Mesenchymal stem cell (in vitro differentiated cells and primary cell): ENCODE data around the gene TP73.

Experiments used
- DNase-seq: peaks from one replicate; pipeline ENCODE4 v3.0.0-alpha.2; 2013
- H2AFZ ChIP-seq: one replicate; pipeline ENCODE4 v1.6.1; 2013; ENCODE audit warnings: low read depth, mild to moderate bottlenecking, control low read depth, inconsistent platforms, low read length, moderate library complexity
- H2AK5ac ChIP-seq: 2 replicates; pipeline ENCODE4 v1.6.1; 2013; ENCODE audit warnings: low read length, moderate library complexity, mild to moderate bottlenecking, inconsistent platforms; ENCODE audit not compliant: severe bottlenecking
- H2BK120ac ChIP-seq: one replicate; pipeline ENCODE4 v1.6.1; 2013; ENCODE audit warnings: low read depth, mild to moderate bottlenecking, inconsistent platforms, low read length, moderate library complexity
- H2BK12ac ChIP-seq, 2 experiments: one replicate each; pipeline ENCODE4 v1.6.1; 2013; ENCODE audit warnings: inconsistent platforms in 2 of 2, low read length in 2 of 2, mild to moderate bottlenecking in 2 of 2, moderate library complexity in 2 of 2, control low read depth in 1 of 2
- H2BK15ac ChIP-seq: one replicate; pipeline ENCODE4 v1.6.1; 2013; ENCODE audit warnings: mild to moderate bottlenecking, low read depth, inconsistent platforms; ENCODE audit not compliant: poor library complexity, severe bottlenecking
- H2BK5ac ChIP-seq: 2 replicates; pipeline ENCODE4 v1.6.1; 2013; ENCODE audit warnings: low read depth, mild to moderate bottlenecking, low read length, control low read depth, inconsistent platforms; ENCODE audit not compliant: poor library complexity, severe bottlenecking
- H3K14ac ChIP-seq, 2 experiments: one replicate each; pipeline ENCODE4 v1.6.1; 2013; ENCODE audit warnings: inconsistent platforms in 2 of 2, low read length in 2 of 2, control low read depth in 1 of 2, mild to moderate bottlenecking in 1 of 2, moderate library complexity in 1 of 2
- H3K18ac ChIP-seq, 2 experiments: one replicate each; pipeline ENCODE4 v1.6.1; 2013; ENCODE audit warnings: inconsistent platforms in 2 of 2, low read length in 2 of 2, control low read depth in 1 of 2, low read depth in 1 of 2, mild to moderate bottlenecking in 1 of 2
- H3K23ac ChIP-seq, 2 experiments: one replicate each; pipeline ENCODE4 v1.6.1; 2013; ENCODE audit warnings: inconsistent platforms in 2 of 2, low read length in 2 of 2, mild to moderate bottlenecking in 2 of 2, moderate library complexity in 2 of 2, control low read depth in 1 of 2
- H3K27ac ChIP-seq: 2 replicates; pipeline ENCODE4 v1.5.1; 2013; ENCODE audit warnings: mild to moderate bottlenecking, moderate library complexity, low read length, control low read depth, inconsistent platforms; ENCODE audit not compliant: poor library complexity, severe bottlenecking
- H3K27me3 ChIP-seq, 2 experiments: 2 replicates each; pipeline versions ENCODE4 v1.6.1 to v1.7.0; 2013; ENCODE audit warnings: low read length in 2 of 2, mild to moderate bottlenecking in 2 of 2, moderate library complexity in 2 of 2, control low read depth in 1 of 2, inconsistent platforms in 1 of 2; ENCODE audit not compliant: control insufficient read depth in 1 of 2, insufficient read depth in 1 of 2
- H3K36me3 ChIP-seq, 2 experiments: 2 replicates each; pipeline versions ENCODE4 v1.6.1 to v1.7.0; 2013; ENCODE audit warnings: low read length in 2 of 2, control low read depth in 1 of 2, inconsistent platforms in 1 of 2, low read depth in 1 of 2, mild to moderate bottlenecking in 1 of 2; ENCODE audit not compliant: insufficient read depth in 2 of 2, control insufficient read depth in 1 of 2
- H3K4ac ChIP-seq, 2 experiments: one replicate each; pipeline ENCODE4 v1.6.1; 2013; ENCODE audit warnings: inconsistent platforms in 2 of 2, low read length in 2 of 2, mild to moderate bottlenecking in 2 of 2, moderate library complexity in 2 of 2, control low read depth in 1 of 2, low read depth in 1 of 2
- H3K4me1 ChIP-seq: 2 replicates; pipeline ENCODE4 v1.6.1; 2013; ENCODE audit warnings: low read depth, low read length, control low read depth; ENCODE audit not compliant: control insufficient read depth, insufficient read depth
- H3K4me2 ChIP-seq: 2 replicates; pipeline ENCODE4 v1.6.1; 2013; ENCODE audit warnings: low read length, mild to moderate bottlenecking, inconsistent platforms; ENCODE audit not compliant: poor library complexity, severe bottlenecking
- H3K4me3 ChIP-seq, 2 experiments: 2 replicates each; pipeline versions ENCODE4 v1.5.1 to v1.7.0; 2013; ENCODE audit warnings: low read length in 2 of 2, mild to moderate bottlenecking in 2 of 2, control low read depth in 1 of 2, low read depth in 1 of 2; ENCODE audit not compliant: insufficient read depth in 1 of 2
- H3K79me1 ChIP-seq: replicated peaks from 2 replicates; pipeline ENCODE4 v1.6.1; 2013; ENCODE audit warnings: mild to moderate bottlenecking, control low read depth, low read length, inconsistent platforms; ENCODE audit not compliant: poor library complexity, severe bottlenecking
- H3K9ac ChIP-seq: 2 replicates; pipeline ENCODE4 v1.7.0; 2013; ENCODE audit warnings: mild to moderate bottlenecking, low read length, moderate library complexity
- H3K9me3 ChIP-seq: 2 replicates; pipeline ENCODE4 v1.7.0; 2013; ENCODE audit warnings: mild to moderate bottlenecking, low read length; ENCODE audit not compliant: control insufficient read depth
- H4K8ac ChIP-seq: one replicate; pipeline ENCODE4 v1.6.1; 2013; ENCODE audit warnings: inconsistent platforms, mild to moderate bottlenecking, low read length, moderate library complexity
- H4K91ac ChIP-seq: one replicate; pipeline ENCODE4 v1.6.1; 2013; ENCODE audit warnings: mild to moderate bottlenecking, low read length, inconsistent platforms
- WGBS: methylation state at CpG from one replicate; pipeline ENCODE4 v1.1.7; 2013; ENCODE audit warnings: mixed read lengths; 5-methylcytosine and 5-hydroxymethylcytosine counted together

TP73 gene

GRCh38 chr1:3735027-3735681 is 82.8 kb downstream of the TP73 start:
- Histone ChIP-seq H2AK5ac (no peak overlapping the region), H3K27me3 (peaks cover 16 to 29% of the 10 kb centered on the region in 2 experiments), H2BK120ac (no peak overlapping the region), H3K14ac (no peak overlapping the region), H3K23ac (no peak overlapping the region), H3K9ac (no peak overlapping the region), H2BK12ac (no peak overlapping the region), H3K4ac (no peak overlapping the region), H3K27ac (no peak overlapping the region), H4K91ac (no peak overlapping the region), H3K18ac (no peak overlapping the region), H2AFZ (no peak overlapping the region), H3K36me3 (peaks cover 39 to 42% of the 10 kb centered on the region in 2 experiments), H3K4me1 (peaks cover 4% of the 10 kb centered on the region), H3K4me3 (no peak overlapping the region), H4K8ac (no peak overlapping the region), H2BK5ac (no peak overlapping the region), H3K79me1 (peaks cover 6% of the 10 kb centered on the region), H3K9me3 (no peaks in the 10 kb centered on the region), H3K4me2 (no peak overlapping the region), H2BK15ac (no peak overlapping the region)
- DNase-seq = no peak
- 91% methylated on average over 10 of the region's 12 CpGs for WGBS

GRCh38 chr1:3735688-3736087 is 83.4 kb downstream of the TP73 start:
- H2BK5ac ChIP-seq = no peak overlapping the region
- no peak overlapping the region for H2BK12ac ChIP-seq
- no peak overlapping the region for H3K4me3 ChIP-seq
- H3K4ac ChIP-seq = no peak overlapping the region
- no peak overlapping the region for H3K27ac ChIP-seq
- H2BK120ac ChIP-seq = no peak overlapping the region
- H4K91ac ChIP-seq = no peak overlapping the region
- DNase-seq = no peak
- no peak overlapping the region for H3K14ac ChIP-seq
- no peak overlapping the region for H3K9ac ChIP-seq
- no peak overlapping the region for H3K4me2 ChIP-seq
- H3K23ac ChIP-seq = no peak overlapping the region
- H4K8ac ChIP-seq = no peak overlapping the region
- 93% methylated on average over 13 of the region's 13 CpGs for WGBS
- H3K4me1 ChIP-seq = peaks cover 4% of the 10 kb centered on the region
- no peak overlapping the region for H3K18ac ChIP-seq
- no peak overlapping the region for H2BK15ac ChIP-seq
- no peaks in the 10 kb centered on the region for H3K9me3 ChIP-seq
- no peak overlapping the region for H2AK5ac ChIP-seq
- H3K27me3 ChIP-seq = peaks cover 13 to 27% of the 10 kb centered on the region in 2 experiments
- H2AFZ ChIP-seq = no peak overlapping the region
- H3K36me3 ChIP-seq = peaks cover 40 to 45% of the 10 kb centered on the region in 2 experiments
- peaks cover 7% of the 10 kb centered on the region for H3K79me1 ChIP-seq

GRCh38 chr1:3736131-3736561 is 83.8 kb downstream of the TP73 start:
- no peak for DNase-seq
- no peak overlapping the region for H2AK5ac ChIP-seq
- H3K36me3 ChIP-seq = peaks cover 40 to 49% of the 10 kb centered on the region in 2 experiments
- peaks cover 13 to 22% of the 10 kb centered on the region in 2 experiments for H3K27me3 ChIP-seq
- H2BK5ac ChIP-seq = no peak overlapping the region
- H3K4me1 ChIP-seq = peaks cover 4% of the 10 kb centered on the region
- no peak overlapping the region for H4K8ac ChIP-seq
- no peak overlapping the region for H3K23ac ChIP-seq
- no peak overlapping the region for H3K9ac ChIP-seq
- no peaks in the 10 kb centered on the region for H3K9me3 ChIP-seq
- no peak overlapping the region for H2AFZ ChIP-seq
- H3K18ac ChIP-seq = no peak overlapping the region
- 97% methylated on average over 13 of the region's 13 CpGs for WGBS
- no peak overlapping the region for H3K4ac ChIP-seq
- no peak overlapping the region for H3K4me2 ChIP-seq
- no peak overlapping the region for H3K4me3 ChIP-seq
- no peak overlapping the region for H2BK120ac ChIP-seq
- H3K14ac ChIP-seq = no peak overlapping the region
- H3K79me1 ChIP-seq = peaks cover 7% of the 10 kb centered on the region
- H2BK15ac ChIP-seq = no peak overlapping the region
- H3K27ac ChIP-seq = no peak overlapping the region
- no peak overlapping the region for H4K91ac ChIP-seq
- H2BK12ac ChIP-seq = no peak overlapping the region

- H3K36me3 ChIP-seq = peaks cover 40 to 54% of the 10 kb centered on the region in 2 experiments
- H3K23ac ChIP-seq = no peak overlapping the region
- no peak overlapping the region for H4K8ac ChIP-seq
- H2AFZ ChIP-seq = no peak overlapping the region
- DNase-seq = no peak
- H3K27ac ChIP-seq = no peak overlapping the region
- H3K4me2 ChIP-seq = no peak overlapping the region
- H2BK5ac ChIP-seq = no peak overlapping the region
- no peak overlapping the region for H3K4ac ChIP-seq
- no peak overlapping the region for H2BK120ac ChIP-seq
- no peak overlapping the region for H2BK12ac ChIP-seq
- no peaks in the 10 kb centered on the region for H3K9me3 ChIP-seq
- H3K18ac ChIP-seq = no peak overlapping the region
- no peak overlapping the region for H3K9ac ChIP-seq
- peaks cover 9 to 17% of the 10 kb centered on the region in 2 experiments for H3K27me3 ChIP-seq
- H2AK5ac ChIP-seq = no peak overlapping the region
- H2BK15ac ChIP-seq = no peak overlapping the region
- no peak overlapping the region for H3K14ac ChIP-seq
- H4K91ac ChIP-seq = no peak overlapping the region
- H3K79me1 ChIP-seq = peaks cover 7% of the 10 kb centered on the region
- WGBS = 90% methylated on average over 12 of the region's 14 CpGs
- H3K4me1 ChIP-seq = peaks cover 4% of the 10 kb centered on the region
- no peak overlapping the region for H3K4me3 ChIP-seq
These were observed 84.4 kb downstream of the TP73 start for GRCh38 chr1:3736708-3737107.
